GM19025 (cell line): ENCODE measurements around the gene ACTR3C.
A peak's percentile ranks its signal among the peaks of the same experiment; 100 is the strongest.

Experiments used
- ATAC-seq: cut with Tn5 transposase; IDR thresholded peaks from one replicate; pipeline ENCODE4 v1.9.1; 2021; ENCODE audit warnings: mild to moderate bottlenecking, low read depth, moderate library complexity; ENCODE audit not compliant: unreplicated experiment

The ACTR3C gene

GRCh38 chr7:150322833-150323681 lies at the start of gene ACTR3C, which contains the start of gene LRRC61:
TSS of gene ACTR3C (minus strand) at chr7:150323545. CDS start at chr7:150295296, 28,249 bp downstream.
TSS of gene LRRC61 (plus strand) at chr7:150323355. CDS start at chr7:150336862, 13,507 bp downstream.
- peak; percentile 50 for ATAC-seq

GRCh38 chr7:150372271-150373048 lies 49.1 kb upstream of the ACTR3C start:
- no peak for ATAC-seq

- ATAC-seq, result no peak
These were observed 48.6 kb upstream of the ACTR3C start for GRCh38 chr7:150371996-150372270.

- no peak for ATAC-seq
These were observed 48.0 kb upstream of the ACTR3C start for GRCh38 chr7:150371131-150371995.

- no peak for ATAC-seq
These were observed 47.3 kb upstream of the ACTR3C start for GRCh38 chr7:150370612-150371071.

GRCh38 chr7:150369748-150370501 lies 46.6 kb upstream of the ACTR3C start:
- no peak for ATAC-seq

GRCh38 chr7:150368884-150369747 lies 45.8 kb upstream of the ACTR3C start:
- ATAC-seq, result peak; percentile 34

GRCh38 chr7:150368096-150368883 lies 44.9 kb upstream of the ACTR3C start, which contains the start of gene REPIN1:
TSS of gene REPIN1 (plus strand) at chr7:150368822. CDS start at chr7:150369712, 890 bp downstream.
- peak; percentile 57 for ATAC-seq

- ATAC-seq, result no peak
These were observed 44.3 kb upstream of the ACTR3C start for GRCh38 chr7:150367677-150368095.

GRCh38 chr7:150365673-150366398 lies 42.5 kb upstream of the ACTR3C start:
- ATAC-seq, result no peak

GRCh38 chr7:150365194-150365593 lies 41.8 kb upstream of the ACTR3C start:
- no peak for ATAC-seq

GRCh38 chr7:150363872-150364271 lies 40.5 kb upstream of the ACTR3C start:
- peak; percentile 30 for ATAC-seq

GRCh38 chr7:150363370-150363769 lies 40.0 kb upstream of the ACTR3C start:
- ATAC-seq, result no peak

- no peak for ATAC-seq
These were observed 38.7 kb upstream of the ACTR3C start for GRCh38 chr7:150361807-150362621.

- no peak for ATAC-seq
These were observed 38.1 kb upstream of the ACTR3C start for GRCh38 chr7:150361402-150361801.

- no peak for ATAC-seq
These were observed 37.2 kb upstream of the ACTR3C start for GRCh38 chr7:150360363-150361058.
